SK-N-SH (cell line): ENCODE results near the gene FAM204A. TPM values are rescaled to one million over a fixed set of nuclear protein-coding genes. Genes with fewer than 3 reads are reported as not detected.
A peak's percentile ranks its signal among the peaks of the same experiment; 100 is the strongest.

Experiments used
- CTCF ChIA-PET: fragments of 300-600, 350-600 bp; formaldehyde crosslinking; extraction: SDS; loops from one replicate; lab custom pipeline; 2021; lab: Yijun Ruan, JAX
- POLR2A ChIA-PET: fragments of 350-600 bp; sonication (Branson Sonifier 250); formaldehyde crosslinking; extraction: SDS; loops from one replicate; lab custom pipeline; 2020; ENCODE audit warnings: antibody characterized with exemption, inconsistent platforms; lab: Yijun Ruan, JAX
- DNase-seq: peaks from one replicate; pipeline ENCODE4 v3.0.0; 2012
- H2AFZ ChIP-seq: fragments of 200-600 bp; sonication (generic); 2 replicates; pipeline ENCODE4 v1.8.1; 2016; ENCODE audit warnings: antibody characterized with exemption, mild to moderate bottlenecking, low read depth
- H3F3A ChIP-seq: fragments of 200-600 bp; sonication (generic); replicated peaks from 2 replicates; pipeline ENCODE3; 2016; ENCODE audit warnings: antibody characterized with exemption, mild to moderate bottlenecking; ENCODE audit not compliant: insufficient read depth
- H3K27ac ChIP-seq, 2 experiments: fragments of 200-500 bp in 1 of 2; fragments of 200-600 bp in 1 of 2; sonication (Bioruptor generic) in 1 of 2; sonication (generic), shearing (Covaris generic) in 1 of 2; 2 replicates each; pipeline versions ENCODE4 v1.5.1 to v1.6.1; 2014 to 2016; ENCODE audit warnings: low read depth in 2 of 2, inconsistent platforms in 1 of 2, low read length in 1 of 2, mild to moderate bottlenecking in 1 of 2, mixed read lengths in 1 of 2
- H3K27me3 ChIP-seq: fragments of 200-600 bp; sonication (generic), shearing (Covaris generic); 2 replicates; pipeline ENCODE4 v1.6.1; 2016; ENCODE audit warnings: mixed run types; ENCODE audit not compliant: insufficient read depth
- H3K36me3 ChIP-seq, 2 experiments: fragments of 200-500 bp in 1 of 2; fragments of 200-600 bp in 1 of 2; sonication (Bioruptor generic) in 1 of 2; sonication (generic) in 1 of 2; replicated peaks in 1 of 2; 2 replicates each; pipeline versions ENCODE3 to v1.5.1; 2014 to 2016; ENCODE audit warnings: low read length in 1 of 2, mild to moderate bottlenecking in 1 of 2; ENCODE audit not compliant: insufficient read depth in 2 of 2, control insufficient read depth in 1 of 2
- H3K4me1 ChIP-seq, 2 experiments: fragments of 200-500 bp in 1 of 2; fragments of 200-600 bp in 1 of 2; sonication (Bioruptor generic) in 1 of 2; sonication (generic), shearing (Covaris generic) in 1 of 2; 2 replicates each; pipeline versions ENCODE4 v1.5.1 to v1.6.1; 2014 to 2016; ENCODE audit warnings: low read depth in 1 of 2, low read length in 1 of 2, mixed run types in 1 of 2; ENCODE audit not compliant: insufficient read depth in 2 of 2, control insufficient read depth in 1 of 2
- H3K4me2 ChIP-seq: fragments of 200-600 bp; sonication (generic), shearing (Covaris generic); 2 replicates; pipeline ENCODE4 v1.6.1; 2017; ENCODE audit warnings: mixed run types
- H3K4me3 ChIP-seq, 2 experiments: fragments of 200-500 bp in 1 of 2; fragments of 200-600 bp in 1 of 2; sonication (Bioruptor generic) in 1 of 2; sonication (generic), shearing (Covaris generic) in 1 of 2; 2 replicates each; pipeline versions ENCODE4 v1.5.1 to v1.8.1; 2014 to 2016; ENCODE audit warnings: low read depth in 2 of 2, inconsistent platforms in 1 of 2, low read length in 1 of 2, mild to moderate bottlenecking in 1 of 2, mixed read lengths in 1 of 2, moderate library complexity in 1 of 2
- H3K79me2 ChIP-seq: fragments of 200-600 bp; sonication (generic); 2 replicates; pipeline ENCODE4 v1.8.1; 2017; ENCODE audit warnings: mild to moderate bottlenecking; ENCODE audit not compliant: insufficient read depth
- H3K9ac ChIP-seq: fragments of 200-600 bp; sonication (generic); 2 replicates; pipeline ENCODE4 v1.6.1; 2017; ENCODE audit warnings: mixed run types
- H3K9me2 ChIP-seq: fragments of 200-600 bp; sonication (generic); 2 replicates; pipeline ENCODE4 v1.6.1; 2017; ENCODE audit warnings: mixed run types
- H3K9me3 ChIP-seq: fragments of 200-600 bp; sonication (generic); 2 replicates; pipeline ENCODE4 v1.6.1; 2017; ENCODE audit warnings: mixed run types, mild to moderate bottlenecking, moderate library complexity
- H4K20me1 ChIP-seq: fragments of 200-600 bp; sonication (generic); 2 replicates; pipeline ENCODE4 v1.6.1; 2017; ENCODE audit warnings: mild to moderate bottlenecking, mixed run types; ENCODE audit not compliant: insufficient read depth
- CHD2 ChIP-seq: fragments of 150-350 bp; IDR thresholded peaks from 2 replicates; pipeline ENCODE4 v1.6.1; 2018; ENCODE audit warnings: low read length; ENCODE audit not compliant: partially characterized antibody
- ELF1 ChIP-seq: IDR thresholded peaks from 2 replicates; pipeline ENCODE4 v1.4.0; 2012
- FOSL2 ChIP-seq: IDR thresholded peaks from 2 replicates; pipeline ENCODE4 v1.4.0; 2012; ENCODE audit warnings: low read depth, mild to moderate bottlenecking, moderate library complexity, borderline replicate concordance
- FOXM1 ChIP-seq: IDR thresholded peaks from 2 replicates; pipeline ENCODE4 v1.4.0; 2012; ENCODE audit warnings: low read depth, mild to moderate bottlenecking
- GABPA ChIP-seq: IDR thresholded peaks from 2 replicates; pipeline ENCODE4 v1.4.0; 2012; ENCODE audit warnings: low read depth, mild to moderate bottlenecking
- MAX ChIP-seq: IDR thresholded peaks from 2 replicates; pipeline ENCODE4 v1.4.0; 2012; ENCODE audit warnings: low read depth
- MXI1 ChIP-seq: IDR thresholded peaks from 2 replicates; pipeline ENCODE4 v1.6.1; 2012; ENCODE audit warnings: mild to moderate bottlenecking, low read depth, low read length, improper control_type of control experiment
- RAD21 ChIP-seq: IDR thresholded peaks from 2 replicates; pipeline ENCODE4 v1.6.1; 2012; ENCODE audit warnings: mild to moderate bottlenecking, low read length
- RCOR1 ChIP-seq: fragments of 150-350 bp; IDR thresholded peaks from 2 replicates; pipeline ENCODE4 v1.6.1; 2017; ENCODE audit warnings: antibody characterized with exemption, low read length
- REST ChIP-seq: IDR thresholded peaks from 2 replicates; pipeline ENCODE4 v1.6.1; 2012; ENCODE audit warnings: mild to moderate bottlenecking, low read depth, low read length, moderate library complexity
- RFX5 ChIP-seq: IDR thresholded peaks from 2 replicates; pipeline ENCODE4 v1.6.1; 2012; ENCODE audit warnings: mild to moderate bottlenecking, improper control_type of control experiment, low read length
- RXRA ChIP-seq: IDR thresholded peaks from 2 replicates; pipeline ENCODE4 v1.4.0; 2012; ENCODE audit warnings: low read depth, mild to moderate bottlenecking, borderline replicate concordance
- SIN3A ChIP-seq: IDR thresholded peaks from 2 replicates; pipeline ENCODE4 v1.6.1; 2012; ENCODE audit warnings: low read depth, mild to moderate bottlenecking, low read length, moderate library complexity, borderline replicate concordance
- USF1 ChIP-seq: IDR thresholded peaks from 2 replicates; pipeline ENCODE4 v1.4.0; 2012; ENCODE audit warnings: low read depth, borderline replicate concordance
- YY1 ChIP-seq: IDR thresholded peaks from 2 replicates; pipeline ENCODE4 v1.4.0; 2012; ENCODE audit warnings: low read depth, mild to moderate bottlenecking
- WGBS: methylation state at CpG from one replicate; pipeline ENCODE4 v1.1.6; 2017; ENCODE audit warnings: low lambda C conversion rate; 5-methylcytosine and 5-hydroxymethylcytosine counted together
- polyA plus RNA-seq, 3 experiments: library from polyadenylated mRNA; depleted of rRNA; stranded (reverse); fragments of >200 nt; gene quantifications; 2 replicates each; pipeline ENCODE4 v1.2.3, GENCODE V29; 2012

The FAM204A gene
- polyA plus RNA-seq, 1 of the 3 experiments (the other 2 are of a cell fraction), result 10.8 TPM

- Histone ChIP-seq H3K9me3 (no peaks in the 10 kb centered on the region), H3F3A (no peaks in the 10 kb centered on the region), H3K4me1 (no peaks in the 10 kb centered on the region), H3K27me3 (no peaks in the 10 kb centered on the region), H3K4me3 (no peak overlapping the region), H3K9ac (no peak overlapping the region), H3K36me3 (no peaks in the 10 kb centered on the region), H3K79me2 (no peaks in the 10 kb centered on the region), H3K4me2 (no peak overlapping the region), H3K27ac (no peak overlapping the region), H3K9me2 (no peaks in the 10 kb centered on the region), H4K20me1 (no peaks in the 10 kb centered on the region), H2AFZ (no peak overlapping the region)
- ChIA-PET CTCF (interaction anchor here (0.7 kb wide), 1 partner anchor 162 kb away, joined by 3 read pairs; no protein-coding TSS in a partner anchor), POLR2A (no interaction called here)
- 28% methylated on average over 3 of the region's 3 CpGs for WGBS
- no peak for DNase-seq
- no peak for TF ChIP-seq RAD21
Measured at GRCh38 chr10:118349235-118349634, 7.1 kb upstream of the FAM204A start.

GRCh38 chr10:118343549-118343948 is 1.4 kb upstream of the FAM204A start:
- POLR2A ChIA-PET, result no interaction called here
- Histone ChIP-seq H3F3A (no peaks in the 10 kb centered on the region), H4K20me1 (no peaks in the 10 kb centered on the region), H2AFZ (peak overlapping the region; percentile 93; the same call in 1 of the 2 replicates), H3K4me2 (no peak overlapping the region), H3K27me3 (no peaks in the 10 kb centered on the region), H3K79me2 (peaks cover 36% of the 10 kb centered on the region), H3K9ac (no peak overlapping the region), H3K4me1 (peaks cover 0 to 11% of the 10 kb centered on the region in 2 experiments; a peak in 3 of 4 replicates), H3K27ac (no peak overlapping the region), H3K9me3 (no peaks in the 10 kb centered on the region), H3K4me3 (no peak overlapping the region), H3K9me2 (no peaks in the 10 kb centered on the region), H3K36me3 (peaks cover 6 to 7% of the 10 kb centered on the region in 2 experiments)
- DNase-seq, result no peak
- CTCF ChIA-PET, result interaction anchor here (1.0 kb wide), 1 partner anchor 80 kb away, joined by 4 read pairs; no protein-coding TSS in a partner anchor
- no peak for TF ChIP-seq MXI1
- 92% methylated on average over 3 of the region's 3 CpGs for WGBS

GRCh38 chr10:118343115-118343514 is 991 bp upstream of the FAM204A start:
- Histone ChIP-seq H3K27me3 (no peaks in the 10 kb centered on the region), H3K9me3 (no peaks in the 10 kb centered on the region), H3K79me2 (peaks cover 38% of the 10 kb centered on the region), H2AFZ (peak overlapping the region; percentile 93; the same call in 1 of the 2 replicates), H4K20me1 (no peaks in the 10 kb centered on the region), H3K4me2 (no peak overlapping the region), H3K36me3 (peaks cover 7 to 9% of the 10 kb centered on the region in 2 experiments), H3F3A (no peaks in the 10 kb centered on the region), H3K4me3 (no peak overlapping the region), H3K4me1 (peaks cover 0 to 11% of the 10 kb centered on the region in 2 experiments; a peak in 3 of 4 replicates), H3K9me2 (no peaks in the 10 kb centered on the region), H3K27ac (0 out of 4 replicates have a peak overlapping the region, but pooled peaks of 1 of the 2 experiments have one; percentile 56), H3K9ac (no peak overlapping the region)
- no peak for DNase-seq
- no peak for TF ChIP-seq RFX5
- TF ChIP-seq ELF1, result no peak
- TF ChIP-seq REST, result no peak
- TF ChIP-seq RCOR1, result no peak
- no peak for TF ChIP-seq USF1
- no peak for TF ChIP-seq GABPA
- no peak for TF ChIP-seq MAX
- TF ChIP-seq YY1, result peak; percentile 43; the same call in 1 of the 2 replicates
- no peak for TF ChIP-seq RXRA
- TF ChIP-seq FOXM1, result no peak
- no peak for TF ChIP-seq CHD2
- peak; percentile 20; the same call in 1 of the 2 replicates for TF ChIP-seq FOSL2
- no peak for TF ChIP-seq SIN3A
- WGBS, result 91% methylated on average over 5 of the region's 5 CpGs
- ChIA-PET POLR2A (no interaction called here), CTCF (interaction anchor here (1.0 kb wide), 1 partner anchor 81 kb away, joined by 4 read pairs; no protein-coding TSS in a partner anchor)
